NCI-H128 (cell line): Measurements from ENCODE around the gene RHCG.
"Not testable (repeated sequence)": the region's sequence is repeated elsewhere in the genome, so short reads cannot be mapped to it uniquely, and the experiment has no call there.

Experiments
- DNase-seq: peaks from one replicate; lab custom pipeline; 2025; ENCODE audit not compliant: unreplicated experiment; lab: John Stamatoyannopoulos, UW

Gene RHCG

DNA sequence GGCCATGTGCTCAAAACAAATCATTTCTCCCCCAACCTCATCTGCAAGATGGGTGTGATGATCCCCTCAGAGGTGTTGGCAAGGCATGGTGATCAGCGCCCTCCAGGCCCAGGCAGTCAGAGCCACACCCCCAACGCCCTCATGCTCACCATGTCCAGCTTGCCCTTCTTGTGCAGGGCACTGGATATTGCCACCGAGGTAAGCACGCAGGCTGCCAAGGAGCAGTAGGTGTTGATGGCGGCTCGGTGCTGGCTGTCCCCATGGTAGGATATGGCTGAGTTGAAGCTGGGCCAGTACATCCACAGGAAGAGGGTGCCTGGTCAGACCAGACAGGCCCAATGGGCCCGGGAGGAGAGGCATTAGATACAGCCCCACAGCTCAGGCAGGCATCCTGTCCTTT lies 17.2 kb downstream of the RHCG start:
- no peak for DNase-seq

DNA sequence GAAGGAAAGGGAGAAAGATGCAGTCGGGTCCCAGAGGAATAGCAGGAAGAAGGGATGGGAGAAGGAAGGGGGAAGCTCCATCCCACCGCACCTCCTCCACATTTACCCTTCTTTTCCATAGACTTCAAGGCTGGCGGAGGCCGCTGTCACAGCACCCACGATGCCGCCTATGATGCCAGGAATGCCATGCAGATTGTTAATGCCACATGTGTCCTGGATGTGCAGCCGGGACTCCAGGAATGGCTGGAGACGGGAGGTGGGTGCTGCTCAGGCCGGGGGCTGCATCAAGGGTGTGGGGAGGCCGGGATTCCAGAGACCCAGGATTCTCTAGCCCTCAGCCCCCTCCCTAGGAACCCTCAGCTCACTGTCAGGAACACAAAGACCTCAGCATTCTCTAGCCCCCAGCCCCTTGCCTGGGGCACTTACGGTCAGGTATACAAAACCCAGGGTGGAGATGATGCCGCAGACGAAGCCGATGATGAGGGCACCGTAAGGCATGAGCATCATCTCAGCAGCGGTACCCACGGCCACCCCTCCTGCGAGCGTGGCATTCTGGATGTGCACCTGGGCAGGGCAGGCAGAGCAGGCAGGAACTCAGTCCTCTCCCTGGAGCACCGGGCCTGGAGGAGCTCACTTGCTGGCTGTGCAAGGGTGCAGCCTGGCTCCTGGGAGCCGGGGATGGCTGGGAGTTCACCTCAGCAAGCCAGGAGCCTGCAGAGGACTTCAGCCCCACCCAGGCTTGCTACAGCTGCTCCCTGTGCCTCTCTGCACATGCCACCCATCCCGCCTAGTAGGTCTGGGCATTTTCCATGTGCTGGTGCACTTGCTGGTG lies 18.8 kb downstream of the RHCG start:
- DNase-seq: no peak

DNA sequence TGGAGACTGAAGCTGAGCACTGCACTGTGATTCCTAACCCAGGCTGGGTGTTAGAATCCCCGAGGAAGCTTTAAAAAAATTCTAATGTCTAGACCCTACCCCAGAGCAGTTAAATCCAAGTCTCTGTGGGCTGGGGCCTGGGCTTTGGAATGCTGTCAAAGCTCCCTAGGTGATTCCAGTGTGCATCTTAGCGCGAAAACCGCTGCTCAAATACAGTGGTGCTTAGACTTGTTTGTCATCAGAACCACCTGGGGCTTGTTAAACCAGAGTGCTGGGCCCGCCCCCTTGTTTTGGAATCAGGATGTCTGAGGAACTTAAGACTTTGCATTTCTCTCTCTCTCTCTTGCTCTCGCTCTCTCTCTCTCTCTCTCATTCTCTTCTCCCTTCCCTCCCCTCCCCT lies 20.7 kb downstream of the RHCG start:
- DNase-seq: no peak

GRCh38 chr15:89472785-89473256 lies 23.6 kb downstream of the RHCG start:
- no peak for DNase-seq

- no peak for DNase-seq
Measured at GRCh38 chr15:89469426-89470096, 26.8 kb downstream of the RHCG start.

- DNase-seq: not testable (repeated sequence)
Measured at GRCh38 chr15:89468813-89469212, 27.6 kb downstream of the RHCG start.

- no peak for DNase-seq
Measured at GRCh38 chr15:89463113-89463512, 33.3 kb downstream of the RHCG start.

- no peak for DNase-seq
Measured at GRCh38 chr15:89462198-89462912, 34.0 kb downstream of the RHCG start.

- DNase-seq: no peak
Measured at GRCh38 chr15:89461386-89461785, 35.0 kb downstream of the RHCG start.

- DNase-seq: no peak
Measured at GRCh38 chr15:89460048-89460447, 36.3 kb downstream of the RHCG start.

- no peak for DNase-seq
Measured at GRCh38 chr15:89459271-89460038, 36.9 kb downstream of the RHCG start.

- no peak for DNase-seq
Measured at GRCh38 chr15:89458440-89458839, 37.9 kb downstream of the RHCG start.

DNA sequence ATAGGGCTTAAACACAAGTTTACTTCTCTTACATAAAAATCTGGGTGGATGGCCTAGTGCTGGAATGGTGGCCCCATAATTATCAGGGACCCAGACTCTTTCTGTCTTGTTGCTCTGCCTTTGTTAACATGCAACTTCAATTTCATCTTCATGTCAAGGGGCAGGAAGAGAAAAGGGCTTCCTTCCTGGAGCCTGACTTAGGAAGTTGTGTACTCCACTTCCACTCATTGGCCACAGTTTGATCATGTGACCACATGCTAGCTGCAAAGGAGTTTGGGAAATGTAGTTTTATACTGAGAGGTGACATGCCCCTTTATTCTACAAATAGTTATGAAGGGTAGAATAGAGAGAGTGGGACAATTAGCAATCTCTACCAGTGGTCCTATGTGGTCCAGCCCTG lies 39.3 kb downstream of the RHCG start:
- no peak for DNase-seq

- no peak for DNase-seq
Measured at GRCh38 chr15:89455535-89455934, 40.8 kb downstream of the RHCG start.

DNA sequence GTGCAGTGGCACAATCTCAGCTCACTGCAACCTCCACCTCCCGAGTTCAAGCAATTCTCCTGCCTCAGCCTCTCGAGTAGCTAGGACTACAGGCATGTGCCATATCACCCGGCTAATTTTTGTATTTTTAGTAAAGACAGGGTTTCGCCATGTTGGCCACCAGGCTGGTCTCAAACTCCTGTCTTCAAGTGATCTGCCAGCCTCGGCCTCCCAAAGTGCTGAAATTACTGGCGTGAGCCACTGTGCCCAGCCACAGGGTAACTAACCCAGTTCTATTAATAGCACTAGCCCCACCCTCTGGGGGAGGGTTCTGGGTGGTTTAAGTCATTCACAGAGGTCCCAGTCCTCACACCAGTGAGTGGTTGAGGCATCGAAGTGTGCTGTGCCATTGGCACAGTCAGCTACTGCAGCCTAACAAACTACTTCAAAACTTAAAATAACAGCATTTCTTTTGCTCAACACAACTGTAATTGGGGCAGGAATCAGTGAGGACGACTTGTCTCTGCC lies 44.0 kb downstream of the RHCG start:
- no peak for DNase-seq

GRCh38 chr15:89451846-89452245 lies 44.5 kb downstream of the RHCG start:
- DNase-seq: no peak

GRCh38 chr15:89450076-89451006 lies 46.0 kb downstream of the RHCG start:
- DNase-seq: no peak

DNA sequence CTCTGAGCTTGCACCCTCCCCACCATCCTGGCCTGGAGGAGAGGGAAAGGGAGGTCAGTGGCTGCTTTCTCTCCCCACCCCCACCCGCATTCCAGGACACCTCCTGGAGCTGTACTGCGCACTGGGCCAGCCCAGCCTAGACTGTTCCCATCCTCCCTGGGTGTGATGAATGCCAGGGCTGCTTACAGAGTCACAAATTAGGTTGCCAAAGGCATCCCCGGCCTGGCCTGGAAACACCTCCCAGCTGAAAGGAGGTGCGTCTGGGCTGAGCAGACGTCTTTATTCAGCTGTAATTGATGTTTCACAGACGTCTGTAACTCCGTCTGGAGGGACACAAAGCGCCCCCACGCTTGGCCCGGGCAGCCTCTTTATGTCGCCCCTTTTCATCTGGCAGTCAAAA lies 47.6 kb downstream of the RHCG start:
- no peak for DNase-seq

DNA sequence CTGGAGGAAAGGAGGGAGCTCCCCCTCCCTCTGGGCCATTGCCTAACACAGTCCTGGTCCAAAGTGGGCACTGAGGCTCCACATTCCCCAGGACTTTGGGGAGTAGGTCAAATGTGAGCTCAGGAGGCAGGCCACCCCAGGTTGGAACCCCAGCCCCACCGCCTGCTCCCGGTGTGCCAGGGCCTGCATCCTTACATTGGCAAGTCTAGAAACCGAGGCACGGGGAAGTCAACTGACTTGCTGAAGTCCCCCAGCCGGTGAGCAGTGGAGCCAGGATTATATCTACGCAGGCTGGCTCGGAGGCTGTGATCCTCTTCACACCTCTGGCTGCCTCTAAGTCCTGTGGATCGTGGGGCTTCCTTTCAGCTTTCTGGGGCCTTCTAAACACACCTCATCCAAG lies 48.7 kb downstream of the RHCG start:
- DNase-seq: no peak
